HEK293T (cell line): ENCODE data around the gene ELP2.
"Not testable (repeated sequence)": the region's sequence is repeated elsewhere in the genome, so short reads cannot be mapped to it uniquely, and the experiment has no call there.

Source experiments
- CTCF ChIA-PET: fragments of 350-600 bp; formaldehyde crosslinking; extraction: SDS; loops from one replicate; lab custom pipeline; 2021; ENCODE audit warnings: antibody characterized with exemption, inconsistent platforms; lab: Yijun Ruan, JAX
- POLR2A ChIA-PET: fragments of 350-600 bp; formaldehyde crosslinking; extraction: SDS; loops from one replicate; lab custom pipeline; 2020; ENCODE audit warnings: antibody characterized with exemption, inconsistent platforms; lab: Yijun Ruan, JAX
- DNase-seq: peaks from one replicate; pipeline ENCODE4 v3.0.0; 2012; ENCODE audit warnings: mixed read lengths; ENCODE audit errors: extremely low spot score
- ARNT ChIP-seq: fragments of 450-650 bp; IDR thresholded peaks from 2 replicates; pipeline ENCODE4 v1.6.1; 2017; ENCODE audit warnings: mild to moderate bottlenecking
- BHLHE40 ChIP-seq: fragments of 450-650 bp; IDR thresholded peaks from 2 replicates; pipeline ENCODE4 v1.6.1; 2016; ENCODE audit warnings: mild to moderate bottlenecking, moderate library complexity, borderline replicate concordance
- CTBP1 ChIP-seq: fragments of 450-650 bp; IDR thresholded peaks from 2 replicates; pipeline ENCODE4 v1.6.1; 2016; ENCODE audit warnings: borderline replicate concordance
- ELF4 ChIP-seq: fragments of 450-650 bp; IDR thresholded peaks from 2 replicates; pipeline ENCODE4 v1.6.1; 2017; ENCODE audit warnings: antibody characterized with exemption
- FOXA1 ChIP-seq: fragments of 450-650 bp; IDR thresholded peaks from 2 replicates; pipeline ENCODE4 v1.6.1; 2016; ENCODE audit warnings: mild to moderate bottlenecking
- FOXK2 ChIP-seq: fragments of 450-650 bp; IDR thresholded peaks from 2 replicates; pipeline ENCODE4 v1.6.1; 2016; ENCODE audit warnings: mild to moderate bottlenecking
- FOXM1 ChIP-seq: fragments of 450-650 bp; IDR thresholded peaks from 2 replicates; pipeline ENCODE4 v1.6.1; 2017; ENCODE audit warnings: mild to moderate bottlenecking, borderline replicate concordance
- HDGF ChIP-seq: fragments of 450-650 bp; IDR thresholded peaks from 2 replicates; pipeline ENCODE4 v1.6.1; 2017; ENCODE audit warnings: antibody characterized with exemption, borderline replicate concordance
- L3MBTL2 ChIP-seq: fragments of 450-650 bp; conservative IDR thresholded peaks from 2 replicates; pipeline ENCODE4 v1.6.1; 2016; ENCODE audit warnings: mild to moderate bottlenecking
- LEF1 ChIP-seq: fragments of 450-650 bp; IDR thresholded peaks from 2 replicates; pipeline ENCODE4 v1.6.1; 2017; ENCODE audit warnings: mild to moderate bottlenecking, borderline replicate concordance
- NFRKB ChIP-seq: fragments of 450-650 bp; IDR thresholded peaks from 2 replicates; pipeline ENCODE4 v1.6.1; 2016; ENCODE audit warnings: mild to moderate bottlenecking, moderate library complexity
- SP1 ChIP-seq: fragments of 450-650 bp; IDR thresholded peaks from 2 replicates; pipeline ENCODE4 v1.6.1; 2017
- SUZ12 ChIP-seq: fragments of 450-650 bp; IDR thresholded peaks from 2 replicates; pipeline ENCODE4 v1.6.1; 2016; ENCODE audit warnings: mild to moderate bottlenecking
- TARDBP ChIP-seq: fragments of 450-650 bp; IDR thresholded peaks from 2 replicates; pipeline ENCODE4 v1.6.1; 2016
- ZNF384 ChIP-seq: fragments of 450-650 bp; IDR thresholded peaks from 2 replicates; pipeline ENCODE4 v1.6.1; 2016
- TF ChIP-seq, protein P1 (sequence below): fragments of 450-650 bp; IDR thresholded peaks from 2 replicates; pipeline ENCODE4 v1.6.1; 2016

Gene ELP2

DNA sequence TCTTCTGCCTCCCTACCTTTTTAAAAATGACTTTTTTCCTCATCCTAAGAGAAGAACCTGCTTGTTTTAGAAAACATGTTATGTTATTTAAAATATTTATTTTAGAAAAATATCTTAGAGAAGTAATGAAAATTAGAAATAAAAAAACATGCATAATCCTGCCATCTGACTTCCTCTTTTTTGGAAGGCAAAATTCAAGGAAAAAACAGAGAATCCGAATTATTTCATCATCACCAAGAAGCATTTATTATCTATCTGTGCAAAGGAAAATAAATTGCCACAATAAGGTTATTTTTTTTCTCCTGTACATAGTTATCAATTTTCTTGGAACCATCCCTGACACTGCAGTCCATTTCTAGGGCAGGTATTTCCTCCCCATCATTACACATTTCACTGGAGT is 15.0 kb upstream of the ELP2 start:
- no peak for DNase-seq
- POLR2A ChIA-PET = no interaction called here
- TF ChIP-seq FOXA1 (no peak), FOXM1 (no peak), SUZ12 (no peak), CTBP1 (no peak)
- CTCF ChIA-PET = no interaction called here

GRCh38 chr18:36116771-36117170 is 12.9 kb upstream of the ELP2 start:
- POLR2A ChIA-PET, CTCF ChIA-PET, DNase-seq: not testable (repeated sequence)

DNA sequence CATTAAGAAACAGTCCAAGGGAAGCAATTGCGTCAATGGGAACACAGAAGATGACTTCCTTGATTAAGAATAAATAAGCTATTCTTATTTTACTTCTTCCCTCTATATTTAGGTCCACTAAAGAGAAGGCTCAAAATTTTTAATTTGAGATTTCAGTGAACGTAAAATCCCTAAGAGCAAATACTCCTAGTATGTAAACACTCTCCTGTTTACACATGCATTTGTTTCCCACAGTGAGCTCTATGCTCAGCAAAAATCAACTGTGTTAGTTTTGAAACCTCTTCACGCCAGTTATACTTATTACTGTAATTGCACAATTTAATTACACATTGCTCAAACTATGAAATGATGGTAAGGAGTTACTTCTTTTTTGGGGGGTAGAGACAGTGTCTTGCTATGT is 9.4 kb upstream of the ELP2 start:
- POLR2A ChIA-PET = interaction anchor here (0.6 to 3.9 kb wide), 2 partner anchors 9 to 19 kb away, joined by 7 to 24 read pairs; partner anchors contain the start of genes ELP2 and SLC39A6
- no peak for DNase-seq
- CTCF ChIA-PET = interaction anchor here (0.7 to 1.2 kb wide), 3 partner anchors 24 to 164 kb away, joined by 3 to 4 read pairs (median 3); no protein-coding TSS in a partner anchor
- TF ChIP-seq FOXM1 = no peak

GRCh38 chr18:36124841-36125240 is 4.9 kb upstream of the ELP2 start:
- no peak for DNase-seq
- POLR2A ChIA-PET = no interaction called here
- CTCF ChIA-PET = no interaction called here
- no peak for TF ChIP-seq ELF4
- no peak for TF ChIP-seq TARDBP
- no peak for TF ChIP-seq HDGF
- no peak for TF ChIP-seq BHLHE40
- TF ChIP-seq LEF1 = no peak
- TF ChIP-seq ARNT = no peak
- TF ChIP-seq L3MBTL2 = no peak
- TF ChIP-seq, protein P1, sequence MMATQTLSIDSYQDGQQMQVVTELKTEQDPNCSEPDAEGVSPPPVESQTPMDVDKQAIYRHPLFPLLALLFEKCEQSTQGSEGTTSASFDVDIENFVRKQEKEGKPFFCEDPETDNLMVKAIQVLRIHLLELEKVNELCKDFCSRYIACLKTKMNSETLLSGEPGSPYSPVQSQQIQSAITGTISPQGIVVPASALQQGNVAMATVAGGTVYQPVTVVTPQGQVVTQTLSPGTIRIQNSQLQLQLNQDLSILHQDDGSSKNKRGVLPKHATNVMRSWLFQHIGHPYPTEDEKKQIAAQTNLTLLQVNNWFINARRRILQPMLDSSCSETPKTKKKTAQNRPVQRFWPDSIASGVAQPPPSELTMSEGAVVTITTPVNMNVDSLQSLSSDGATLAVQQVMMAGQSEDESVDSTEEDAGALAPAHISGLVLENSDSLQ = no peak
- TF ChIP-seq FOXA1 = no peak
- no peak for TF ChIP-seq SUZ12

GRCh38 chr18:36126668-36127067 is 3.0 kb upstream of the ELP2 start:
- POLR2A ChIA-PET = no interaction called here
- TF ChIP-seq FOXA1 (no peak), CTBP1 (no peak), ZNF384 (no peak), L3MBTL2 (no peak), TARDBP (no peak), SP1 (no peak), BHLHE40 (no peak), FOXK2 (no peak), ARNT (no peak), ELF4 (no peak)
- TF ChIP-seq, protein P1 = no peak
- CTCF ChIA-PET = no interaction called here
- no peak for DNase-seq

DNA sequence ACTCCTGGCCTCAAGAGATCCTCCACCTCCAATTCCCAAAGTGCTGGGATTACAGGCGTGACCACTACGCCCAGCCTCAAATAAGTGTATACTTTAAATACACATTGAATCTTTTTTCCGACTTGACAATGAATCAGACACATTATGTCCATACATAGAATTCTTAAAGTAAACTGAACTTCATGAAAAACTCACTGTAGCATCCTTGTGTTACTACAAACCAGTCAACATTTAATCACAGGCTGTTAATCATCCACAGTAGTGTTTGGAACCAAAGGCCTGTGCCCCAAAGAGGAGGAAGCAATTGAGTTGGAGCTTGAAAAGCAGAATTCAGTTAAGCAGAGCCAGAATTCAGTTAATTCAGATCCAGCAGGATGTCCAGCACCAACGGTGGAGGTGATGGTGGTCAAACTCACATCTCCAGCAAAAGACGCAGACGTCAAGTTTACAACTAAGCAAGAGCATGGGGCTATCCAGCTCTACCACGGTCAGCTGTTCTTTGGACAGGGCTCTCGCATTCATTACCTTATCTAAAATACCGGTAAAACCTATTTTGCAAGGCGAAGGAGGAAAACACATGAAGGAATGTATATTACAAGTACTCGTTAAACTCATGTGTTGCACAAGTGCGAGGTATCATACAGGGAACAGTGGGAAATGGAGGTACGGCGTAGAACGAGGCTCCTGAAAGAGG is 1.7 kb upstream of the ELP2 start:
- TF ChIP-seq SP1 (no peak), FOXA1 (no peak), BHLHE40 (no peak), ARNT (no peak), FOXK2 (no peak), SUZ12 (no peak), L3MBTL2 (peak; percentile 56), LEF1 (no peak), ZNF384 (no peak), NFRKB (no peak)
- TF ChIP-seq, protein P1 = 0 out of 2 replicates have a peak, but pooled peaks have one; percentile 9
- CTCF ChIA-PET = interaction anchor here (0.6 to 1.4 kb wide), 3 partner anchors 11 to 735 kb away, joined by 3 read pairs; no protein-coding TSS in a partner anchor
- DNase-seq = no peak
- POLR2A ChIA-PET = interaction anchor here (1.1 to 3.2 kb wide), 7 partner anchors 9 to 158 kb away, joined by 3 to 24 read pairs (median 4); partner anchors contain the start of gene MOCOS

GRCh38 chr18:36128530-36128870 is 1.2 kb upstream of the ELP2 start:
- ChIA-PET POLR2A (interaction anchor here (0.6 to 3.2 kb wide), 16 partner anchors 9 to 670 kb away, joined by 3 to 24 read pairs (median 4); partner anchors contain the start of genes FHOD3 and MOCOS), CTCF (interaction anchor here (0.6 to 1.4 kb wide), 3 partner anchors 11 to 735 kb away, joined by 3 read pairs; no protein-coding TSS in a partner anchor)
- no peak for TF ChIP-seq ARNT
- TF ChIP-seq LEF1 = no peak
- no peak for TF ChIP-seq FOXA1
- TF ChIP-seq SUZ12 = no peak
- no peak for TF ChIP-seq CTBP1
- no peak for TF ChIP-seq BHLHE40
- no peak for TF ChIP-seq TARDBP
- TF ChIP-seq SP1 = no peak
- TF ChIP-seq HDGF = no peak
- no peak for TF ChIP-seq NFRKB
- TF ChIP-seq ZNF384 = no peak
- TF ChIP-seq FOXM1 = no peak
- TF ChIP-seq, protein P1 = no peak
- TF ChIP-seq FOXK2 = no peak
- no peak for TF ChIP-seq L3MBTL2
- DNase-seq = peak; percentile 60
